H9 (cell line): Measurements from ENCODE around the gene MUSTN1. TPM values are rescaled to one million over a fixed set of nuclear protein-coding genes. Genes with fewer than 3 reads are reported as not detected.

ENCODE experiments used
- DNase-seq: peaks from one replicate; pipeline ENCODE4 v3.0.0-alpha.2; 2017
- H2AFZ ChIP-seq: one replicate; pipeline ENCODE4 v1.6.1; 2013; ENCODE audit warnings: mild to moderate bottlenecking, low read length, control low read depth, moderate library complexity
- H2AK5ac ChIP-seq: 2 replicates; pipeline ENCODE4 v1.6.1; 2013; ENCODE audit warnings: low read length, control low read depth, mixed read lengths; ENCODE audit not compliant: insufficient read length
- H2BK120ac ChIP-seq: one replicate; pipeline ENCODE4 v1.6.1; 2013; ENCODE audit warnings: low read depth, mild to moderate bottlenecking, low read length, control low read depth, inconsistent platforms; ENCODE audit not compliant: poor library complexity, severe bottlenecking
- H2BK12ac ChIP-seq: 2 replicates; pipeline ENCODE4 v1.6.1; 2013; ENCODE audit warnings: low read length, control low read depth, mixed read lengths, low read depth; ENCODE audit not compliant: insufficient read length
- H2BK15ac ChIP-seq: 2 replicates; pipeline ENCODE4 v1.6.1; 2013; ENCODE audit warnings: low read depth, low read length, control low read depth
- H2BK20ac ChIP-seq: one replicate; pipeline ENCODE4 v1.6.1; 2013; ENCODE audit warnings: low read depth, mild to moderate bottlenecking, low read length, control low read depth, inconsistent platforms; ENCODE audit not compliant: poor library complexity, severe bottlenecking
- H2BK5ac ChIP-seq: 2 replicates; pipeline ENCODE4 v1.6.1; 2013; ENCODE audit warnings: low read length, control low read depth, mixed read lengths; ENCODE audit not compliant: insufficient read length
- H3K14ac ChIP-seq: 2 replicates; pipeline ENCODE4 v1.6.1; 2013; ENCODE audit warnings: low read length, control low read depth; ENCODE audit not compliant: insufficient read depth
- H3K18ac ChIP-seq: 2 replicates; pipeline ENCODE4 v1.6.1; 2013; ENCODE audit warnings: low read depth, mild to moderate bottlenecking, mixed read lengths, low read length, control low read depth; ENCODE audit not compliant: insufficient read length
- H3K23ac ChIP-seq: 2 replicates; pipeline ENCODE4 v1.6.1; 2013; ENCODE audit warnings: low read length, control low read depth, mixed read lengths, low read depth; ENCODE audit not compliant: insufficient read length
- H3K23me2 ChIP-seq: 2 replicates; pipeline ENCODE4 v1.6.1; 2013; ENCODE audit warnings: low read depth, mild to moderate bottlenecking, mixed read lengths, low read length, control low read depth; ENCODE audit not compliant: insufficient read length, poor library complexity, severe bottlenecking
- H3K27ac ChIP-seq: 2 replicates; pipeline ENCODE4 v1.5.1; 2013; ENCODE audit warnings: low read length, control low read depth, mixed read lengths, low read depth; ENCODE audit not compliant: insufficient read length
- H3K27me3 ChIP-seq: 2 replicates; pipeline ENCODE4 v1.6.1; 2013; ENCODE audit warnings: low read length, control low read depth, inconsistent platforms; ENCODE audit not compliant: insufficient read depth
- H3K4ac ChIP-seq: 2 replicates; pipeline ENCODE4 v1.6.1; 2013; ENCODE audit warnings: low read depth, mild to moderate bottlenecking, control low read depth, inconsistent platforms, low read length, moderate library complexity
- H3K4me1 ChIP-seq: 2 replicates; pipeline ENCODE4 v1.6.1; 2013; ENCODE audit warnings: low read length, control low read depth, inconsistent platforms; ENCODE audit not compliant: insufficient read depth
- H3K4me2 ChIP-seq: 2 replicates; pipeline ENCODE4 v1.6.1; 2013; ENCODE audit warnings: low read length, control low read depth, mixed read lengths; ENCODE audit not compliant: insufficient read length, insufficient read depth
- H3K56ac ChIP-seq: 2 replicates; pipeline ENCODE4 v1.6.1; 2013; ENCODE audit warnings: low read depth, mild to moderate bottlenecking, mixed read lengths, low read length, control low read depth; ENCODE audit not compliant: insufficient read length
- H3K79me1 ChIP-seq: 2 replicates; pipeline ENCODE4 v1.6.1; 2013; ENCODE audit warnings: low read depth, mild to moderate bottlenecking, moderate library complexity, low read length, control low read depth, inconsistent platforms; ENCODE audit not compliant: insufficient read depth, poor library complexity, severe bottlenecking
- H3K79me2 ChIP-seq: 2 replicates; pipeline ENCODE4 v1.6.1; 2013; ENCODE audit warnings: low read length, control low read depth, inconsistent platforms; ENCODE audit not compliant: insufficient read depth
- H3K9ac ChIP-seq: 2 replicates; pipeline ENCODE4 v1.6.1; 2013; ENCODE audit warnings: low read length, control low read depth, mixed read lengths; ENCODE audit not compliant: insufficient read length; ENCODE audit errors: extremely low read depth
- H3K9me3 ChIP-seq: one replicate; pipeline ENCODE4 v1.6.1; 2013; ENCODE audit warnings: low read depth, low read length, inconsistent platforms; ENCODE audit not compliant: control insufficient read depth
- H3T11ph ChIP-seq: one replicate; pipeline ENCODE4 v1.6.1; 2013; ENCODE audit warnings: mild to moderate bottlenecking, low read length, control low read depth, inconsistent platforms
- H4K20me1 ChIP-seq: one replicate; pipeline ENCODE4 v1.6.1; 2013; ENCODE audit not compliant: control insufficient read depth, insufficient read length, insufficient read depth
- H4K5ac ChIP-seq: 2 replicates; pipeline ENCODE4 v1.6.1; 2013; ENCODE audit warnings: low read depth, mild to moderate bottlenecking, mixed read lengths, low read length, control low read depth; ENCODE audit not compliant: insufficient read length
- H4K8ac ChIP-seq: replicated peaks from 2 replicates; pipeline ENCODE4 v1.6.1; 2013; ENCODE audit warnings: low read length, control low read depth, mixed read lengths, low read depth; ENCODE audit not compliant: insufficient read length
- H4K91ac ChIP-seq: 2 replicates; pipeline ENCODE4 v1.6.1; 2013; ENCODE audit warnings: low read depth, mild to moderate bottlenecking, moderate library complexity, mixed read lengths, low read length, control low read depth; ENCODE audit not compliant: insufficient read length
- H3K27ac Mint-ChIP-seq, 3 experiments: 2 replicates in 2 of 3; 3 replicates in 1 of 3; pipeline ENCODE4 v1.8.0; 2020 to 2021; ENCODE audit warnings: mixed read lengths in 3 of 3, mild to moderate bottlenecking in 1 of 3, moderate library complexity in 1 of 3
- H3K27me3 Mint-ChIP-seq: 2 replicates; pipeline ENCODE4 v1.8.0; 2021; ENCODE audit warnings: low read depth, mild to moderate bottlenecking, moderate library complexity, mixed read lengths
- H3K36me3 Mint-ChIP-seq, 3 experiments: 2 replicates in 2 of 3; 3 replicates in 1 of 3; pipeline ENCODE4 v1.8.0; 2020 to 2021; ENCODE audit warnings: low read depth in 3 of 3, mixed read lengths in 3 of 3; ENCODE audit not compliant: insufficient read depth in 1 of 3
- H3K4me1 Mint-ChIP-seq, 2 experiments: 2 replicates each; pipeline ENCODE4 v1.8.0; 2020; ENCODE audit warnings: mixed read lengths in 2 of 2
- H3K4me3 Mint-ChIP-seq, 2 experiments: 2 replicates in 1 of 2; 3 replicates in 1 of 2; pipeline ENCODE4 v1.8.0; 2020 to 2021; ENCODE audit warnings: mild to moderate bottlenecking in 2 of 2, mixed read lengths in 2 of 2, moderate library complexity in 1 of 2
- H3K9me3 Mint-ChIP-seq, 2 experiments: 2 replicates in 1 of 2; 3 replicates in 1 of 2; pipeline ENCODE4 v1.8.0; 2020; ENCODE audit warnings: mild to moderate bottlenecking in 2 of 2, mixed read lengths in 2 of 2, moderate library complexity in 1 of 2
- CTCF ChIP-seq: fragments of 200-600 bp; sonication (generic); conservative IDR thresholded peaks from 3 replicates; pipeline ENCODE4 v1.8.0; 2021; ENCODE audit warnings: antibody characterized with exemption, mild to moderate bottlenecking
- WGBS: extraction: QIAGEN DNeasy Blood & Tissue Kit; methylation state at CpG from one replicate; pipeline ENCODE4 v1.1.7; 2013; ENCODE audit warnings: missing lambda C conversion rate, low lambda C conversion rate, mixed read lengths; ENCODE audit not compliant: insufficient read length; ENCODE audit errors: extremely low coverage; 5-methylcytosine and 5-hydroxymethylcytosine counted together
- total RNA-seq: library from RNA; stranded (reverse); gene quantifications from 2 replicates; pipeline ENCODE4 v1.2.1, GENCODE V29; 2021

MUSTN1 gene
- total RNA-seq, 1 experiment from 2014 or later = 0.72 TPM

- no peak overlapping the region for H3K23ac ChIP-seq
- no peak overlapping the region for H4K91ac ChIP-seq
- H2AK5ac ChIP-seq = no peak overlapping the region
- Mint-ChIP-seq H3K4me1 (no peaks in the 10 kb centered on the region), H3K36me3 (no peaks in the 10 kb centered on the region; a peak in 1 of 7 replicates), H3K27me3 (peaks cover 12% of the 10 kb centered on the region), H3K4me3 (no peak overlapping the region), H3K27ac (no peak overlapping the region), H3K9me3 (no peaks in the 10 kb centered on the region)
- no peak overlapping the region for H2BK15ac ChIP-seq
- H3K9ac ChIP-seq = no peak overlapping the region
- H2BK20ac ChIP-seq = no peak overlapping the region
- no peak overlapping the region for H3K56ac ChIP-seq
- H3K79me2 ChIP-seq = no peaks in the 10 kb centered on the region
- no peaks in the 10 kb centered on the region for H3K4me1 ChIP-seq
- no CpG with 5 or more reads among the region's 7 CpGs for WGBS
- no peak overlapping the region for H2BK5ac ChIP-seq
- H4K5ac ChIP-seq = no peak overlapping the region
- no peaks in the 10 kb centered on the region for H3K23me2 ChIP-seq
- no peaks in the 10 kb centered on the region for H4K20me1 ChIP-seq
- H3K27ac ChIP-seq = no peak overlapping the region
- no peaks in the 10 kb centered on the region for H3K27me3 ChIP-seq
- no peaks in the 10 kb centered on the region for H3K9me3 ChIP-seq
- no peak overlapping the region for H3K18ac ChIP-seq
- no peak overlapping the region for H2BK12ac ChIP-seq
- H3T11ph ChIP-seq = no peak overlapping the region
- H4K8ac ChIP-seq = no peak overlapping the region
- no peak overlapping the region for H2BK120ac ChIP-seq
- H2AFZ ChIP-seq = no peak overlapping the region
- no peak overlapping the region for H3K4me2 ChIP-seq
- no peak for TF ChIP-seq CTCF
- no peaks in the 10 kb centered on the region for H3K79me1 ChIP-seq
- H3K14ac ChIP-seq = no peak overlapping the region
- no peak for DNase-seq
- H3K4ac ChIP-seq = no peak overlapping the region
Measured at GRCh38 chr3:52809662-52810377, 25.0 kb downstream of the MUSTN1 start.
